Measurements from ENCODE around the gene MYO15B. TPM values are rescaled to one million over a fixed set of nuclear protein-coding genes. Genes with fewer than 3 reads are reported as not detected.

Gene MYO15B
- total RNA-seq, 2 experiments from 2014 or later: 24.6 to 29.7 TPM

DNA sequence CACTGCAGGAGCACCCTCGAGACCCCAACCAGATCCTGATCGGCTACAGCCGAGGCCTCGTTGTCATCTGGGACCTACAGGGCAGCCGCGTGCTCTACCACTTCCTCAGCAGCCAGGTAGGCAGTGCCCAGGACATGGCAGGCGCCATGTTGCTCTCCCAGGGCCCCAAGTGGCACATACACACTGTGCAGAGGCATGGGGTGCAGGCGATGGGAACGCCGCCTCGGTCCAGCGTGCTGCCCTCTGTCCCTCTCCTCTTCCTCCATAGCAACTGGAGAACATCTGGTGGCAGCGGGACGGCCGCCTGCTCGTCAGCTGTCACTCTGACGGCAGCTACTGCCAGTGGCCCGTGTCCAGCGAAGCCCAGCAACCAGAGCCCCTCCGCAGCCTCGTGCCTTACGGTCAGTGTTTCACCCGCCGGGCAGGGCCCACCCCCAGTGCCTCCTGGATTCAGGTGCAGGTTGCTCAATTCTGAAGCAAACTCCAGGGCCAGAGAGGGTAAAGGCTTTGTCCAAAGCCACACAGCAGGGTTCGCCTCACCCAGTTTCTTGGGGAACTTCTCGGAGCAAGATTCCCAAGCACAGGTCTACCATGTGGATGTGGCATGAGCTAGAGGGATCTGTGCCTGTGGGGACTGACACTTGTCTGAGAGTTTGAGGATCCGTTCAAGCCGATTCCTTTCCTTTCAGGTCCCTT lies 24.4 kb upstream of the MYO15B start:
- no peaks in the 10 kb centered on the region for H3K36me3 Mint-ChIP-seq (ENCODE audit: low read depth)
- H3K4me1 Mint-ChIP-seq (ENCODE audit: low read depth): no peaks in the 10 kb centered on the region
- H3K9me3 Mint-ChIP-seq: no peaks in the 10 kb centered on the region
- no peaks in the 10 kb centered on the region for H3K27me3 Mint-ChIP-seq (ENCODE audit: low read depth)
- CTCF ChIA-PET: no interaction called here
- no peak overlapping the region for H3K4me3 Mint-ChIP-seq
- no peak overlapping the region for H3K27ac Mint-ChIP-seq
- DNase-seq: no peak
- intact Hi-C loops (cut with micrococcal nuclease): no loop called here

DNA sequence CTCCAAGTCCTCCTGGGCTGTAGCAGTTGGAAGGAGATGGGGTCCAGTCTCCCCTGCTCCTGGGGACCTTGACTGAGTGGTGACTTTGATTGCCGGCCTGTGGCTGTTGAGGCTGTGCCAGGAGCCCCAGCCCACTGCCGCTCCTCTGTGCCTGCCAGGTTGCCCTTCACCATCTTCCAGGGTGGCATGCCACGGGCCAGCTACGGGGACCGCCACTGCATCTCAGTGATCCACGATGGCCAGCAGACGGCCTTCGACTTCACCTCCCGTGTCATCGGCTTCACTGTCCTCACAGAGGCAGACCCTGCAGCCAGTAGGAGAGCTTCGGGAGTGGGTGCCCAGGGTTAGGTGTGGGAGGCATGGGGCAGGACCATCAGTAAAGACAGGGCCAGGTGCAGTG lies 23.4 kb upstream of the MYO15B start:
- Mint-ChIP-seq H3K4me1 (ENCODE audit: low read depth) (no peaks in the 10 kb centered on the region), H3K27ac (no peak overlapping the region), H3K27me3 (ENCODE audit: low read depth) (no peaks in the 10 kb centered on the region), H3K4me3 (no peak overlapping the region), H3K9me3 (no peaks in the 10 kb centered on the region), H3K36me3 (ENCODE audit: low read depth) (no peaks in the 10 kb centered on the region)
- DNase-seq: no peak
- intact Hi-C loops (cut with micrococcal nuclease): no loop called here
- CTCF ChIA-PET: no interaction called here

DNA sequence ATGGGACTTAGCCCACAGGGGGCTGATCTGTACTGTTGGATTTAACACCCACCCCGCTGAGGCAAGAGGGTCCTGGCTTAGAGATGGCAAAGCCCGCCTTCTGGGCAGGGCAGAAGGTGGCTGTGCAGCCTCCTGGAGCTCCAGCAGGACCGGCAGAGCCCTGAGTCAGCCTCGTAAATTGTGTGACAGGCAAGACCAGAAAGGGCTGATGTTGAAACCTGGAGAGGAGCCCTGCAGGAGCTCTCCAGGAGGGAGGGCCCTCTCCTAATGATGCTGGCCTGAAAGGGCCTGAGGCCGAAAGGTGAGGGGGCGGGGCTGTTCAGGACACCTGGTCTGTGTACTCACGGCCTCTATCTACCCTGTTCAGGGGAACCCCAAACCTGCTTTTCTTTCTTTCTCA lies 22.5 kb upstream of the MYO15B start:
- Mint-ChIP-seq H3K9me3 (no peaks in the 10 kb centered on the region), H3K4me1 (ENCODE audit: low read depth) (no peaks in the 10 kb centered on the region), H3K36me3 (ENCODE audit: low read depth) (no peaks in the 10 kb centered on the region), H3K27ac (no peak overlapping the region), H3K27me3 (ENCODE audit: low read depth) (no peaks in the 10 kb centered on the region), H3K4me3 (no peak overlapping the region)
- intact Hi-C loops (cut with micrococcal nuclease): no loop called here
- no peak for DNase-seq
- CTCF ChIA-PET: interaction anchor here (1.4 kb wide), 1 partner anchor 68 kb away, joined by 3 read pairs; the partner anchor contains the start of gene SMIM5

DNA sequence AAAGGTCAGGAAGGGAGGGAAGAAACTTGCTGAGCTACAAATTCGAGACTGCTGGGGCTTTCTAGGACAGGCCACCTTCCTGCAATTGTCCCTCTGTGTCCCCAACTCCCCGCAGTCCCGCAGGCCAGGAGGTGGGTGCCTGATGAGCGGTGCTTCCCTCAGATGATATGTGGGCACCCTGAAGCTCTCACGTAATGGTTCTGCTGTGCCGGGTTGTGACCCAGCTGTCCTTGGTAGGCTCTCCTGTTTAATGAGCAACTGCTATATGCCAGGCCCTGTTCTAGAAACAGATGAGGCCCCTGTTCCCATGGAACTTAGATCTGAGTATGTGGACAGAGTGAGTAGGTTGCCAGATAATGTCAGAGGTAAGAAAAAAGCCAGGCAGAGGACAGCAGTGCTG lies 22.0 kb upstream of the MYO15B start:
- Mint-ChIP-seq H3K4me3 (no peak overlapping the region), H3K36me3 (ENCODE audit: low read depth) (no peaks in the 10 kb centered on the region), H3K4me1 (ENCODE audit: low read depth) (no peaks in the 10 kb centered on the region), H3K9me3 (no peaks in the 10 kb centered on the region), H3K27me3 (ENCODE audit: low read depth) (no peaks in the 10 kb centered on the region), H3K27ac (no peak overlapping the region)
- intact Hi-C loops (cut with micrococcal nuclease): no loop called here
- DNase-seq: no peak
- CTCF ChIA-PET: interaction anchor here (1.4 kb wide), 1 partner anchor 67 kb away, joined by 3 read pairs; the partner anchor contains the start of gene SMIM5

DNA sequence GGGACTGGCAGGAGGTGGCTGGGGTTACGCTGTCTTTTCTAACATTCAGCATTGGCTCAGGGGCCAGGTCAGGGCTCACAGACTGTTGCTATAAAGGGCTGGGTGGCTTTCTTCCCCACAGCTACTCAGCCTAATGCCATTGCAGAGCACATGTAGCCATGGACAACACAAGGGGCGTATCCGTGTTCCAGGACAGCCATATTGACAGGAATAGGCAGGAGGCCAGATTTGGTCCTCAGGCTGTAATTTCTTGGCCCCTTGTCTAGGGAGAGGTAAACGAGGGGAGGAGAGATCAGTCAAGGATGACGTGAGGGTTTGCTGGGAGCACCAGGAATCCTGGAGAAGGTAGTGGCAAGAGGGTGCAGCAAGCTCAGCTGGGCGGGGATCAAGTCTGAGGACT lies 21.2 kb upstream of the MYO15B start:
- Mint-ChIP-seq H3K27me3 (ENCODE audit: low read depth) (no peaks in the 10 kb centered on the region), H3K27ac (no peak overlapping the region), H3K4me1 (ENCODE audit: low read depth) (no peaks in the 10 kb centered on the region), H3K9me3 (no peaks in the 10 kb centered on the region), H3K36me3 (ENCODE audit: low read depth) (no peaks in the 10 kb centered on the region), H3K4me3 (no peak overlapping the region)
- CTCF ChIA-PET: interaction anchor here (1.4 kb wide), 1 partner anchor 67 kb away, joined by 3 read pairs; the partner anchor contains the start of gene SMIM5
- DNase-seq: no peak
- intact Hi-C loops (cut with micrococcal nuclease): no loop called here

DNA sequence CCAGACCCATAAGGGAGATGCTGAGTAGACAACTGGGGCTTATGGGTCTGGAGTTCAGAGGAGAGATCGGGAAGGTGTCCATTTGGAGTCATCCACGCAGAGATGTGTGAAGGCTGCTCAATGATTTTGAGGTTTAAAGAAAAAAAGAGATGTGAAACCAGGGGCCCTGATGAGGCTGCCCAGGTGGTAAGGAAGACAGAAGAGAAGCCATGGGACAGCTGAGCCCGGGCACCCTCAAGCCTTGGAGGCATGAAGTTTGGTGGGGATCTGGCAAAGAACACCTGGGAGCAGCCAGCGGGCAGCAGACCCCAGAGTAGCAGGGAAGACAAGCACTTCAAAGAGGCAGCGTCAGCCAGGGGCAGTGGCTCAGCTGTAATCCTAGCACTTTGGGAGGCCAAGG lies 20.8 kb upstream of the MYO15B start:
- Mint-ChIP-seq H3K4me3 (no peak overlapping the region), H3K36me3 (ENCODE audit: low read depth) (no peaks in the 10 kb centered on the region), H3K4me1 (ENCODE audit: low read depth) (no peaks in the 10 kb centered on the region), H3K27ac (no peak overlapping the region), H3K9me3 (no peaks in the 10 kb centered on the region), H3K27me3 (ENCODE audit: low read depth) (no peaks in the 10 kb centered on the region)
- intact Hi-C loops (cut with micrococcal nuclease): no loop called here
- DNase-seq: no peak
- CTCF ChIA-PET: no interaction called here

DNA sequence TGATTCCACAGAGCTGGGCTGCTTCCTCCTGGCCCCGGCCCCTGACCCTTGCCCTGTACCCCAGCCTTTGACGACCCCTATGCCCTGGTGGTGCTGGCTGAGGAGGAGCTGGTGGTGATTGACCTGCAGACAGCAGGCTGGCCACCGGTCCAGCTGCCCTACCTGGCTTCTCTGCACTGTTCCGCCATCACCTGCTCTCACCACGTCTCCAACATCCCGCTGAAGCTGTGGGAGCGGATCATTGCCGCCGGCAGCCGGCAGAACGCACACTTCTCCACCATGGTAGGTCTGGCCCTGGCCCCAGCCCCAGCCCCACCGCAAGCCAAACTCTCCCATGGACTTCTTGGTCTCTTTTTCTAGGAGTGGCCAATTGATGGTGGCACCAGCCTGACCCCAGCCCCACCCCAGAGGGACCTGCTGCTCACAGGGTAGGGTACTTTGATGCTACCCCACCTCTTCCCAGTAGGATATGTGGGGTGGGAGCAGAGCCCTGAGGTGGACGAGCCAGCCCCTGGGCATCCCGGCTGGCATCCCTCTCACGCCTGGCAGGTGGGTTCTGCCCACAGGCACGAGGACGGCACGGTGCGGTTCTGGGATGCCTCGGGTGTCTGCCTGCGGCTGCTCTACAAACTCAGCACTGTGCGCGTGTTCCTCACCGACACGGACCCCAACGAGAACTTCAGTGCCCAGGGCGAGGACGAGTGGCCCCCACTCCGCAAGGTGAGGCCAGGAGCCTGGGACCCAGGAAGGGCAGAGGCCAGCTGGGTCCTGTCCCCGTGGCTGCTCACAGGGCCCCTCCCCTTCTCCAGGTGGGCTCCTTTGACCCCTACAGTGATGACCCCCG lies 19.0 kb upstream of the MYO15B start:
- no peaks in the 10 kb centered on the region for H3K27me3 Mint-ChIP-seq (ENCODE audit: low read depth)
- intact Hi-C loops (cut with micrococcal nuclease): no loop called here
- H3K9me3 Mint-ChIP-seq: no peaks in the 10 kb centered on the region
- H3K4me3 Mint-ChIP-seq: no peak overlapping the region
- H3K27ac Mint-ChIP-seq: no peak overlapping the region
- CTCF ChIA-PET: no interaction called here
- no peaks in the 10 kb centered on the region for H3K36me3 Mint-ChIP-seq (ENCODE audit: low read depth)
- H3K4me1 Mint-ChIP-seq (ENCODE audit: low read depth): no peaks in the 10 kb centered on the region
- no peak for DNase-seq

DNA sequence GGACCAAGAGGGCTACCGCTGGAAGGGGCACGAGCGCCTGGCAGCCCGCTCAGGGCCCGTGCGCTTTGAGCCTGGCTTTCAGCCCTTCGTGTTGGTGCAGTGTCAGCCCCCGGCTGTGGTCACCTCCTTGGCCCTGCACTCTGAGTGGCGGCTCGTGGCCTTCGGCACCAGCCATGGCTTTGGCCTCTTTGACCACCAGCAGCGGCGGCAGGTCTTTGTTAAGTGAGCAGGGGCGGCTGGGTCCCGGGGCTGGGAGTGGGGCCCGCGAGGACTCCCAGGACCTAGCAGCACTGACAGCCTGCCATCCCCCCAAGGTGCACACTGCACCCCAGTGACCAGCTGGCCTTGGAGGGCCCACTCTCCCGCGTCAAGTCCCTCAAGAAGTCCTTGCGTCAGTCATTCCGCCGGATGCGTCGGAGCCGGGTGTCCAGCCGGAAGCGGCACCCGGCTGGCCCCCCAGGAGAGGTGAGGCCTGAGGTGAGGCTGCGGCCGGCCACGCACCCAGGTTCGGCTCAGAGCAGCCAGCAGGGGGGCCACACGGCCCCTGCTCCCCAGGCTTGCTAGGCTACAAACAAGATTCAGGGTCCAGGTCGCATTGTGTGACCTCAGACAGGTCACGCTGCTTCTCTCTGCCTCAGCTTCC lies 17.4 kb upstream of the MYO15B start:
- Mint-ChIP-seq H3K27ac (no peak overlapping the region), H3K27me3 (ENCODE audit: low read depth) (no peaks in the 10 kb centered on the region), H3K36me3 (ENCODE audit: low read depth) (no peaks in the 10 kb centered on the region), H3K4me3 (no peak overlapping the region), H3K9me3 (no peaks in the 10 kb centered on the region), H3K4me1 (ENCODE audit: low read depth) (no peaks in the 10 kb centered on the region)
- DNase-seq: no peak
- CTCF ChIA-PET: interaction anchor here (1.4 kb wide), 1 partner anchor 63 kb away, joined by 3 read pairs; the partner anchor contains the start of gene SMIM5
- intact Hi-C loops (cut with micrococcal nuclease): no loop called here

DNA sequence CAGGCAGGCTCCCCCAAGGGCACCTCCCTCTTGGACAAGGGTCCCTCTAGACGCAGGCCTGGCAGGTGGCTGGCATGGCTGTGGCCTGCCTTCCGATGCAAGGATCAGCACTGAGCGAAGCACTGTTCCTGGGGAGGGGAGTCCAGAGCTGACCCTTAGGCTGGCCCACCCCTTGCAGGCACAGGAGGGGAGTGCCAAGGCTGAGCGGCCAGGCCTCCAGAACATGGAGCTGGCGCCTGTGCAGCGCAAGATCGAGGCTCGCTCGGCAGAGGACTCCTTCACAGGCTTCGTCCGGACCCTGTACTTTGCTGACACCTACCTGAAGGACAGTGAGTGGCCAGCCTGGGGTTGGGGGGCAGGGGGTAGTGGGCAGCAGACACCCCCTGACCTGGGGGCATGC lies 16.8 kb upstream of the MYO15B start:
- H3K36me3 Mint-ChIP-seq (ENCODE audit: low read depth): no peaks in the 10 kb centered on the region
- CTCF ChIA-PET: interaction anchor here (1.1 to 1.4 kb wide), 2 partner anchors 62 to 144 kb away, joined by 3 read pairs; partner anchors contain the start of gene SMIM5
- H3K27ac Mint-ChIP-seq: no peak overlapping the region
- H3K9me3 Mint-ChIP-seq: no peaks in the 10 kb centered on the region
- DNase-seq: no peak
- no peaks in the 10 kb centered on the region for H3K27me3 Mint-ChIP-seq (ENCODE audit: low read depth)
- no peaks in the 10 kb centered on the region for H3K4me1 Mint-ChIP-seq (ENCODE audit: low read depth)
- intact Hi-C loops (cut with micrococcal nuclease): no loop called here
- no peak overlapping the region for H3K4me3 Mint-ChIP-seq

DNA sequence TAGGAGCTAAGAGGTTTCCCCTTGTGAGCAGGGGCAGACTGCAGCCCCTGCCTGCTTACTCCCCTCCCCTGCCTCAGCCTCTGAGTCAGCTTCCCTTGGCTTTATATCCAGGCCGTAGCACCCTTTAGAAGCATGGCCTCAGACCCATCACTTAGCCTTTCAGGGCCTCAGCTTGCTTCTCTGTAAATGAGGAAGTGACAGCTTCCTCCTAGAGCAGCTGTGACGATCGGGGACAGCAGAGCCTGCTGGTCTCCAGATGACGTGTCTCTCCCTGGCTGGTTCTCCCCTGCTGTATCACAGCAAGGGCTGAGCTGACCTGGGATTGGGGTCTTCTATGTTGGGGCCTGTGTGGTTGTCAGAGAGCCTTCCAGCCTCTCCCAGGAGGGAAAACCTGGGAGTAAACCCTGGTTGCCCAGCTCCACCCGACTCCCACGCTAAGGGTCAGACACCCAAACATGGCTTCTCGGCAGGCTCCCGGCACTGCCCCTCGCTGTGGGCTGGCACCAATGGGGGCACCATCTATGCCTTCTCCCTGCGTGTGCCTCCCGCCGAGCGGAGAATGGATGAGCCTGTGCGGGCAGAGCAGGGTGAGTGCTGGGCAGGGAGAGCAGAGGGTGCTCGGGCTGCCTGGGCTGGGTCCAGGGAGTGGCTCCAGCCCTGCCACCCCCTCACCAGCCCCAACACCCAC lies 16.3 kb upstream of the MYO15B start:
- Mint-ChIP-seq H3K27ac (no peak overlapping the region), H3K9me3 (no peaks in the 10 kb centered on the region), H3K36me3 (ENCODE audit: low read depth) (no peaks in the 10 kb centered on the region), H3K4me3 (no peak overlapping the region), H3K4me1 (ENCODE audit: low read depth) (no peaks in the 10 kb centered on the region), H3K27me3 (ENCODE audit: low read depth) (no peaks in the 10 kb centered on the region)
- CTCF ChIA-PET: interaction anchor here (1.1 to 1.4 kb wide), 2 partner anchors 62 to 144 kb away, joined by 3 read pairs; partner anchors contain the start of gene SMIM5
- no peak for DNase-seq
- intact Hi-C loops (cut with micrococcal nuclease): no loop called here

DNA sequence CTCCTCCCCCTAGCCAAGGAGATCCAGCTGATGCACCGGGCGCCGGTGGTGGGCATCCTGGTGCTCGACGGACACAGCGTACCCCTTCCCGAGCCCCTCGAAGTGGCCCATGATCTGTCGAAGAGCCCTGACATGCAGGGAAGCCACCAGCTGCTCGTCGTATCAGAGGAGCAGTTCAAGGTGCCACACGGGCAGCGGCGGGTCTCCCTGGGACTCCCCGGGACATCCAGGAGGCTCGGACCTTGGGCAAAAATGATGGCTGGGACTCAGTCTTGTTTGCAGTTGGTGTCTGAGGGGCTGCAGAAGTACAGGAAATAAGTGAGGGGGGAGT lies 15.8 kb upstream of the MYO15B start:
- Mint-ChIP-seq H3K9me3 (no peaks in the 10 kb centered on the region), H3K27ac (no peak overlapping the region), H3K36me3 (ENCODE audit: low read depth) (no peaks in the 10 kb centered on the region), H3K4me1 (ENCODE audit: low read depth) (no peaks in the 10 kb centered on the region), H3K27me3 (ENCODE audit: low read depth) (no peaks in the 10 kb centered on the region), H3K4me3 (no peak overlapping the region)
- intact Hi-C loops (cut with micrococcal nuclease): no loop called here
- CTCF ChIA-PET: interaction anchor here (1.1 to 1.4 kb wide), 2 partner anchors 61 to 145 kb away, joined by 3 read pairs; partner anchors contain the start of gene SMIM5
- no peak for DNase-seq

Data from activated naive CD4-positive, alpha-beta T cell treated with anti-CD3 and anti-CD28 coated beads for 36 hours (primary cell).